ENCODE measurements around the gene EHD3.

DNA sequence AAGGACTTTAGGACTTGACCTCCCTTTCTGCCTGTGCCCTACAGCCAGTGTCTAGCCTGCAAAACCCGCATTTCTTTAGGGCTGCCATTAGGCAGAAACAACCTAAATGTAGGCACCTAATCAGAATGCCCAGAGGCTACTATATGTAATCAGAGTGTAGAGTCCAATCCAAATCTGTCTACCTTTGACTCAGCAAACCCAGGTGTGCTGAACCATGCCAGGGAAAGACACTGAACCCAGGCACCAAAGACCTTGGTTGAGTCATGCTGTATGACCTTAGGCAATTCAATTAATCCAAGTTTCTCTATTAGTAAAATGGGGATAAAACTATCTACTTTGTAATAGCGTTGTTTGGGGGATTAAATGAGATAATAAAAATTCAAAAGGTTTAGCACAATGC, 37.3 kb upstream of the EHD3 start:
- TF ChIP-seq, protein P1, sequence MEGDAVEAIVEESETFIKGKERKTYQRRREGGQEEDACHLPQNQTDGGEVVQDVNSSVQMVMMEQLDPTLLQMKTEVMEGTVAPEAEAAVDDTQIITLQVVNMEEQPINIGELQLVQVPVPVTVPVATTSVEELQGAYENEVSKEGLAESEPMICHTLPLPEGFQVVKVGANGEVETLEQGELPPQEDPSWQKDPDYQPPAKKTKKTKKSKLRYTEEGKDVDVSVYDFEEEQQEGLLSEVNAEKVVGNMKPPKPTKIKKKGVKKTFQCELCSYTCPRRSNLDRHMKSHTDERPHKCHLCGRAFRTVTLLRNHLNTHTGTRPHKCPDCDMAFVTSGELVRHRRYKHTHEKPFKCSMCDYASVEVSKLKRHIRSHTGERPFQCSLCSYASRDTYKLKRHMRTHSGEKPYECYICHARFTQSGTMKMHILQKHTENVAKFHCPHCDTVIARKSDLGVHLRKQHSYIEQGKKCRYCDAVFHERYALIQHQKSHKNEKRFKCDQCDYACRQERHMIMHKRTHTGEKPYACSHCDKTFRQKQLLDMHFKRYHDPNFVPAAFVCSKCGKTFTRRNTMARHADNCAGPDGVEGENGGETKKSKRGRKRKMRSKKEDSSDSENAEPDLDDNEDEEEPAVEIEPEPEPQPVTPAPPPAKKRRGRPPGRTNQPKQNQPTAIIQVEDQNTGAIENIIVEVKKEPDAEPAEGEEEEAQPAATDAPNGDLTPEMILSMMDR (IDR thresholded peaks at IDR 0.05; ENCODE audit: low read length): no peak
- no peak for TF ChIP-seq EZH2 (optimal IDR thresholded peaks at IDR 0.05; ENCODE audit: low read depth, low read length)

Data from MM.1S (cell line).